IPS-NIHi7 (cell line): Measurements from ENCODE around the gene SMURF1.

Source experiments
- DNase-seq: peaks from one replicate; pipeline ENCODE4 v3.0.0; 2012; ENCODE audit warnings: mixed read lengths; ENCODE audit errors: extremely low spot score

Gene SMURF1

GRCh38 chr7:99029466-99030435 lies 114.2 kb downstream of the SMURF1 start:
- no peak for DNase-seq

GRCh38 chr7:99028261-99028973 lies 115.5 kb downstream of the SMURF1 start:
- DNase-seq = no peak

GRCh38 chr7:99027841-99028240 lies 116.1 kb downstream of the SMURF1 start:
- no peak for DNase-seq

DNA sequence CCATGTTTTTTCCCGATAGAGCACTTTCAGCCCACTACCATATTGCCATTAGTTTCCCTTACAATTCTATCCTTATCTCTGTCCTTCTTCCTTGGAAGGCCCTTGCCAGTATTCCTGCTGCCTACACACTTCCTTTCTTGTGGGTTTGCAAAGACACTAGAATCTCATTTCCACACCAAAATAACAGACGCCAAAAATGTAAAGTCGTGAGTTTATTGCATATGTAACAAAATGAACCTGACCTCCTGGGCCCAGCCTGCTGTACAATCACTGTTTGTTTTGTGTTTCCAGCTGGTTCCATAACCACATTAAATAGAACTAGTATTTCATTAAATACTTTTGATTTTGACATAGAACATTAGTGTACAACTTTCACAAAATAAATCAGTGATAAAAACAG lies 116.7 kb downstream of the SMURF1 start:
- DNase-seq = no peak

DNA sequence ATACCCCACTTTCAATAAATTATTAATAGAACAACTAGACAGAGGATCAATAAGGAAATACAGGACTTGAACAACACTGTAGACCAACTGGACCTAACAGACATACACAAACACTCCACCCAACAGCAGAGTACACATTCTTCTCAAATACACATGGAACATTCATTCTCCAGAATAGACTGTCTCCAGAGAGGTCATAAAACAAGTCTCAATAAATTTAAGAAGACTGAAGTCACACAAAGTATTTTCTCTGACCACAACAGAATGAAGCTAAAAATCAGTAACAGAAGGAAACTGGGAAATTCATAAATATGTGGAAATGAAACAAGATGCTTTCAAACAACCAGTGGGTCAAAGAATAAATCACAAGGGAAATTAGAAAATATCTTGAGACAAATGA lies 119.8 kb downstream of the SMURF1 start:
- no peak for DNase-seq

GRCh38 chr7:99021941-99022560 lies 121.9 kb downstream of the SMURF1 start:
- no peak for DNase-seq

GRCh38 chr7:99020413-99020715 lies 123.5 kb downstream of the SMURF1 start:
- no peak for DNase-seq

- DNase-seq = no peak
These were observed 124.1 kb downstream of the SMURF1 start for GRCh38 chr7:99019523-99020412.

DNA sequence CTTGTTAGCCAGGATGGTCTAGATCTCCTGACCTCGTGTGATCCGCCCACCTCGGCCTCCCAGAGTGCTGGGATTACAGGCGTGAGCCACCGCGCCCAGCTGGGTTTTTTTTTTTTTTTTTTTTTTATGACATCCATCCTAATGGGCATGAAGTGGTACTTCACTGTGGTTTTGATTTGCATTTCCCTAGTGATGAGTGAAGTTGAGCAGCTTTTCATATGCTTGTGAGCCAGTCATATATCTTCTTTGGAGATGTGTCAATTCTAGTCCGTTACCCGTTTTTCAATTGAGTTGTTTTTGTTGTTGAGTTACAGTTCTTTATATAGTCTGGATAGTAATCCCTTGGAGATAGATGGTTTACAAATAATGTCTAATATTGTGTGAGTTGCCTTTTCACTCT lies 127.7 kb downstream of the SMURF1 start:
- DNase-seq = no peak

DNA sequence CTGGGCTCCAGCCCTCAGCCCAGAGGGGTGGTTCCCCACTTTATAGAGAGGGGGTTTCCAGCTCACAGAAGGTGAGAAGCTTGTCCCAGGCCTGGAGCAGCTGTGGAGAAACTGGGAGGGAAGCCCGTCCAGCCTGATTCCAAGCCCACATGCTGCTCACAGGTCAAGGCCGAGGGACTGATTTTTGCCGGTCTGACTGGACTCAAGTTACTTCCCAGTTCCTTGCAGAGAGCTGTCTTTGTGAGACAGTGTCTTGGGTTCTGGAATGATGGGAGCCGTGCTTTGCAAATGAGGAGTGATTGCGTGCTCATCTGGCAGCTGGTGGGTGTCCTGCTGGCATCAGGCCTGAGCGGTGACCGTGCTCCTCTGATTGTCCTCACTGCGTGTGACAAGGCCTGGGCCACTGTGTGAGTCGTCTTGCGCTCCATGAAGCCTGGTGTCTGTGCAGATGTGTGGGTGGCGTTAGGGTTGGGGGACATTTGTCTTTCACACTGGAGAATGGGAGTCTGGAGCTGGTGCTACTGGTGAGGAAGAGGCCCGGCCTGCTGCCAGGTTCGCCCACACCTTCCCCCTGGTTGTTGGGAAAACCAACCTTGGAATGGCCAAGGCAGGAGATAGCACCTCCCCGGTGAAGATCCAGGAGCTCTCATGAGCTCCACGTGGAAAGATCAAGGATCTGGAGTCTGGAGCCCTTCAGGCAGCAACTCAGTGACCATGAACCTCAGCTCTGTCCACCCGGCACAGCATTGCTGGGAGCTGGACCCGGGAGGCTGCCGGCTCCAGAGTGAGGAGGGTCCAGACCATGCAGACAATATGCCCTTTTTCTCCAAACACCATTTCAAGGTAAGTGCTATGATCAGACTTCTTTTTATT lies 129.6 kb downstream of the SMURF1 start:
- DNase-seq = no peak

DNA sequence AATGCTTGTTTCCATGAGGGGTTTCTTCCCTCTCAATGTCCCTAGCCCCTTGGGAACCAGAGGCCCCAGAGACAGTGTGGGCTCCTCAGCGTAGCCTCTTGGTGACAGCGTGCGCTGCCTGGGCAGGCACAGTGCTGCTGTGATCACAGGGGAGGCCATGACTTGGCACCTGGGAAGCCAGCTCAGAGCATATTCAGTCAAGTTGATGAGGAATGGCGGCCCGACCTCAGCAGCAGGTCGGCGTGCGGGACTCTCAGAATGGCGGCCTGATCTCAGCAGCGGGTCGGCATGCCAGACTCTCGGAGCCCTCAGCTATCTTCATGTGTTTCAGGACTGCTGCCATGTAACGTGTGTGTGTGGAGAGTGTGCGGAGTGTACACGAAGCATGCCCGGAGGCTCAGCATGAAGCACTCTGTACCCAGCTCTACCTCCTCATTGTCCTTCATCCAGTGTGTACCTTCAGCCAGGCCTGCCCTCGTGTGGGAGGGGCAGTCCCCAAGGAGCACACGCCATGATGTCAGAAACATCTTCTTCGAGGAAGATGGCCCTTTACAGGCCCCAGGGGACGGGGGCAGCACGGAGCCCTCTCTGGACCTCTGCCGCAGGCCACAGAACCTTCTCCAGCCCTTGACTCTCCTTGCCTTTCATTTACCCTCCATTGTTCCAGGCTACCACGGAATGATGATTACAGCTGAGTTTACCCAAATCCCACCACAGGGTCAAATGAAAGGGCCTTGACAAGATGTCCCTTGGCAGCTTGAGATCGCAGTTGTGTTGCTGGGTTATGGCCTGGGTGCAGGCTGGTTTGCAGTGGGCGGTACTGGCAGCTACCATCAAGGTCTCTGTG lies 130.4 kb downstream of the SMURF1 start:
- DNase-seq = no peak

GRCh38 chr7:99012722-99013121 lies 131.2 kb downstream of the SMURF1 start:
- no peak for DNase-seq

GRCh38 chr7:99011706-99012404 lies 132.1 kb downstream of the SMURF1 start:
- no peak for DNase-seq

DNA sequence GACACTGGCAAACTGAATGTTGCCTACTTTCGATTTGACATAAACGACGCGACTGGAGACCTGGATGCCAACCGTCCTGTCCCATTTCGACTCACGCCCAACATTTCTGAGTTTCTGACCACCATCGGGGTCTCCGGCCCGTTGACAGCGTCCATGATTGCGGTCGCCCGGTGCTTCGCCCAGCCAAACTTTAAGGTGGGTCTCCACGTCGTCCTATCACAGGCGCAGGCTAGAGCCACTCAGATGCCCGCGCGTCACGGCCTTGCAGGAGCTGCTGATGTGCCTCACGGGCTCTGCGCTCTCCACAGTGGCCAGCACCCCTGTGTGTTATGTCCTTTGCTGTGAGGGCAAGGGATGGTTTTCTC lies 132.6 kb downstream of the SMURF1 start:
- DNase-seq = no peak

- DNase-seq = no peak
These were observed 133.6 kb downstream of the SMURF1 start for GRCh38 chr7:99010281-99010680.

- no peak for DNase-seq
These were observed 134.9 kb downstream of the SMURF1 start for GRCh38 chr7:99008921-99009530.

DNA sequence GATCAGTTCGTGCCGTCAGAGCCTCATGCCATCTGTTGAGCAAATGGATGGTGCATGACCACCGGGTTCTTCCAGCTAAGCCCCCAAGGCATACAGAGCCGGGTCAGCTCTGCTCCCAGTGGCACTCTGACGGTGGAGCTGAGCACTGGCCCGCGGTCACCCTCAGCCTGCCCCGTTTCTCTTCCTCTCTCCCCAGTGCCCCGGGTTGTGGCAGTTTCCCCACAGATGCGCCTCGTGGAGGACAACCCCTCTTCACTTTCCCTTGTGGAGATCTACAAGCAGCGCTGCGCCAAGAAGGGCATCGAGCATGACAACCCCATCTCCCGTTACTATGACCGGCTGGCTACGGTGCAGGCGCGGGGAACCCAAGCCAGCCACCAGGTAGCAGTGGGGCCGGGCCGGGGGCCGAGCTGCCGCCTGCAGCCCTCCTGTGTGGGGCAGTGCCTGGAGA lies 135.7 kb downstream of the SMURF1 start:
- DNase-seq = no peak

- DNase-seq = no peak
These were observed 137.0 kb downstream of the SMURF1 start for GRCh38 chr7:99006739-99007424.
